Neuronal stem cell (in vitro differentiated cells): ENCODE data around the gene TRIOBP.

Experiments used
- DNase-seq: peaks from one replicate; pipeline ENCODE4 v3.0.0-alpha.2; 2013; ENCODE audit warnings: low spot score
- H2AFZ ChIP-seq: one replicate; pipeline ENCODE4 v1.6.1; 2013; ENCODE audit warnings: mild to moderate bottlenecking, low read length, inconsistent platforms
- H2AK5ac ChIP-seq: 2 replicates; pipeline ENCODE4 v1.6.1; 2013; ENCODE audit warnings: low read depth, mild to moderate bottlenecking, inconsistent platforms, low read length, moderate library complexity, mixed read lengths
- H2BK120ac ChIP-seq: 2 replicates; pipeline ENCODE4 v1.6.1; 2013; ENCODE audit warnings: low read depth, mild to moderate bottlenecking, inconsistent platforms, low read length, moderate library complexity, mixed read lengths
- H2BK12ac ChIP-seq: one replicate; pipeline ENCODE4 v1.6.1; 2013; ENCODE audit warnings: low read length, inconsistent platforms
- H2BK15ac ChIP-seq: 2 replicates; pipeline ENCODE4 v1.6.1; 2013; ENCODE audit warnings: mild to moderate bottlenecking, low read length, inconsistent platforms, mixed read lengths
- H2BK5ac ChIP-seq: one replicate; pipeline ENCODE4 v1.6.1; 2013; ENCODE audit warnings: inconsistent platforms, mild to moderate bottlenecking, low read length, moderate library complexity
- H3K14ac ChIP-seq: one replicate; pipeline ENCODE4 v1.6.1; 2013; ENCODE audit warnings: low read length, inconsistent platforms
- H3K18ac ChIP-seq: 2 replicates; pipeline ENCODE4 v1.6.1; 2013; ENCODE audit warnings: low read length, inconsistent platforms
- H3K23ac ChIP-seq: 2 replicates; pipeline ENCODE4 v1.6.1; 2013; ENCODE audit warnings: low read depth, mild to moderate bottlenecking, mixed read lengths, low read length, inconsistent platforms; ENCODE audit not compliant: poor library complexity
- H3K27ac ChIP-seq: replicated peaks from 3 replicates; pipeline ENCODE4 v1.5.1; 2013; ENCODE audit warnings: low read length, inconsistent platforms
- H3K27me3 ChIP-seq, 3 experiments: 2 replicates each; pipeline ENCODE4 v1.6.1; 2013; ENCODE audit warnings: low read length in 3 of 3, mild to moderate bottlenecking in 2 of 3, inconsistent platforms in 1 of 3, low read depth in 1 of 3, mixed read lengths in 1 of 3, moderate library complexity in 1 of 3; ENCODE audit not compliant: control insufficient read depth in 3 of 3, insufficient read depth in 3 of 3
- H3K36me3 ChIP-seq, 2 donors: replicated peaks in 1 of 2; 2 replicates each; pipeline ENCODE4 v1.6.1; 2013; ENCODE audit warnings: low read length in 2 of 2; ENCODE audit not compliant: control insufficient read depth in 2 of 2, insufficient read depth in 2 of 2
- H3K4ac ChIP-seq: 2 replicates; pipeline ENCODE4 v1.6.1; 2013; ENCODE audit warnings: inconsistent platforms, mild to moderate bottlenecking, low read length, moderate library complexity
- H3K4me1 ChIP-seq, 2 donors: 1 replicate in 1 of 2; 2 replicates in 1 of 2; pipeline ENCODE4 v1.6.1; 2013; ENCODE audit warnings: low read length in 2 of 2, low read depth in 1 of 2; ENCODE audit not compliant: control insufficient read depth in 2 of 2, insufficient read depth in 1 of 2
- H3K4me2 ChIP-seq: one replicate; pipeline ENCODE4 v1.6.1; 2013; ENCODE audit warnings: mild to moderate bottlenecking, low read length, inconsistent platforms; ENCODE audit not compliant: insufficient read depth, poor library complexity, severe bottlenecking
- H3K4me3 ChIP-seq, 2 donors: 2 replicates each; pipeline ENCODE4 v1.5.1; 2013; ENCODE audit warnings: low read length in 2 of 2, mild to moderate bottlenecking in 2 of 2, inconsistent platforms in 1 of 2, moderate library complexity in 1 of 2
- H3K79me1 ChIP-seq: one replicate; pipeline ENCODE4 v1.6.1; 2013; ENCODE audit warnings: low read depth, mild to moderate bottlenecking, inconsistent platforms, low read length, moderate library complexity
- H3K9ac ChIP-seq: one replicate; pipeline ENCODE4 v1.6.1; 2013; ENCODE audit warnings: mild to moderate bottlenecking, low read depth, low read length, inconsistent platforms; ENCODE audit not compliant: poor library complexity
- H3K9me3 ChIP-seq, 2 donors: replicated peaks in 1 of 2; 2 replicates each; pipeline versions ENCODE3 to v1.6.1; 2013; ENCODE audit warnings: low read length in 2 of 2, mild to moderate bottlenecking in 2 of 2, inconsistent platforms in 1 of 2, low read depth in 1 of 2, mixed read lengths in 1 of 2, moderate library complexity in 1 of 2; ENCODE audit not compliant: control insufficient read depth in 2 of 2, insufficient read depth in 1 of 2
- H4K8ac ChIP-seq: one replicate; pipeline ENCODE4 v1.6.1; 2013; ENCODE audit warnings: low read depth, mild to moderate bottlenecking, inconsistent platforms, low read length, moderate library complexity
- H4K91ac ChIP-seq: one replicate; pipeline ENCODE4 v1.6.1; 2013; ENCODE audit warnings: low read length, low read depth, mild to moderate bottlenecking, inconsistent platforms; ENCODE audit not compliant: poor library complexity
- WGBS, 2 donors: extraction: QIAGEN DNeasy Blood & Tissue Kit; methylation state at CpG; one replicate each; pipeline ENCODE4 v1.1.7; 2013; ENCODE audit warnings: missing lambda C conversion rate in 2 of 2, mixed read lengths in 1 of 2; ENCODE audit not compliant: insufficient read length in 2 of 2, insufficient replicate concordance in 1 of 2; ENCODE audit errors: extremely low coverage in 2 of 2; 5-methylcytosine and 5-hydroxymethylcytosine counted together

Gene TRIOBP

GRCh38 chr22:37801946-37802309 lies 105.1 kb downstream of the TRIOBP start:
- Histone ChIP-seq H4K91ac (no peak overlapping the region), H3K14ac (no peak overlapping the region), H3K18ac (peak overlapping the region; percentile 65), H2AK5ac (no peak overlapping the region), H2BK12ac (peak overlapping the region; percentile 73), H2AFZ (peak overlapping the region; percentile 93), H3K4me2 (peak overlapping the region; percentile 100), H3K9me3 (no peaks in the 10 kb centered on the region), H2BK15ac (peak overlapping the region; percentile 49), H3K4ac (no peak overlapping the region), H2BK5ac (no peak overlapping the region), H3K23ac (peak overlapping the region; percentile 80), H3K27ac (no peak overlapping the region), H3K27me3 (peaks cover 2 to 24% (median 18%) of the 10 kb centered on the region in 3 experiments), H3K79me1 (peaks cover 6% of the 10 kb centered on the region), H2BK120ac (peak overlapping the region; percentile 41), H3K9ac (no peak overlapping the region), H3K36me3 (no peaks in the 10 kb centered on the region), H3K4me3 (peak overlapping the region; percentile 73 to 80), H4K8ac (no peak overlapping the region), H3K4me1 (peaks cover 19 to 21% of the 10 kb centered on the region in 2 donors)
- WGBS, 2 donors, result no CpG with 5 or more reads among the region's 13 CpGs
- DNase-seq, result no peak

GRCh38 chr22:37802310-37803194 lies 105.7 kb downstream of the TRIOBP start:
- peaks cover 19 to 21% of the 10 kb centered on the region in 2 donors for H3K4me1 ChIP-seq
- WGBS, 2 donors, result no CpG with 5 or more reads among the region's 63 CpGs
- peak; percentile 73 for DNase-seq

GRCh38 chr22:37803195-37803638 lies 106.4 kb downstream of the TRIOBP start:
- Histone ChIP-seq H3K27me3 (peaks cover 2 to 25% (median 18%) of the 10 kb centered on the region in 3 experiments), H3K4me3 (peak overlapping the region; percentile 73 to 80), H3K4me1 (peaks cover 21% of the 10 kb centered on the region in 2 donors), H2BK120ac (peak overlapping the region; percentile 95), H3K18ac (peak overlapping the region; percentile 96), H2BK12ac (no peak overlapping the region), H3K23ac (peak overlapping the region; percentile 38), H2BK15ac (no peak overlapping the region), H4K8ac (no peak overlapping the region), H2AK5ac (no peak overlapping the region), H2AFZ (peak overlapping the region; percentile 93), H3K4me2 (peak overlapping the region; percentile 100), H3K14ac (no peak overlapping the region), H2BK5ac (peak overlapping the region; percentile 93), H4K91ac (no peak overlapping the region), H3K79me1 (peaks cover 4% of the 10 kb centered on the region), H3K9ac (no peak overlapping the region), H3K27ac (peak overlapping the region; percentile 71), H3K4ac (no peak overlapping the region), H3K36me3 (no peaks in the 10 kb centered on the region), H3K9me3 (no peaks in the 10 kb centered on the region)
- DNase-seq, result no peak
- no CpG with 5 or more reads among the region's 16 CpGs for WGBS, 2 donors

More at GRCh38 chr22:37802310-37803194, 105.7 kb downstream of the TRIOBP start:
- Histone ChIP-seq H3K4me2 (peak overlapping the region; percentile 100), H2AK5ac (peak overlapping the region; percentile 14), H3K9me3 (no peaks in the 10 kb centered on the region), H3K14ac (no peak overlapping the region), H3K18ac (peak overlapping the region; percentile 98), H3K9ac (peak overlapping the region; percentile 86), H3K79me1 (peaks cover 4% of the 10 kb centered on the region), H2BK120ac (peak overlapping the region; percentile 41), H4K91ac (no peak overlapping the region), H3K36me3 (no peaks in the 10 kb centered on the region), H2BK15ac (peak overlapping the region; percentile 58), H2BK5ac (peak overlapping the region; percentile 93), H2BK12ac (peak overlapping the region; percentile 41), H4K8ac (no peak overlapping the region), H3K27ac (peak overlapping the region; percentile 59), H3K23ac (peak overlapping the region; percentile 80), H3K27me3 (peaks cover 2 to 24% (median 18%) of the 10 kb centered on the region in 3 experiments), H3K4me3 (peak overlapping the region; percentile 73 to 80), H2AFZ (peak overlapping the region; percentile 93), H3K4ac (no peak overlapping the region)
